HEK293 (cell line): ENCODE results near the gene SMARCA2.

Experiments used
- CTCF ChIA-PET: fragments of 350-600 bp; formaldehyde crosslinking; extraction: SDS; loops from one replicate; lab custom pipeline; 2021; ENCODE audit warnings: antibody characterized with exemption; lab: Yijun Ruan, JAX
- POLR2A ChIA-PET: fragments of 300-600 bp; formaldehyde crosslinking; extraction: SDS; loops from one replicate; lab custom pipeline; 2020; ENCODE audit warnings: antibody characterized with exemption, inconsistent platforms; lab: Yijun Ruan, JAX
- H3K27ac ChIP-seq: fragments of 200-500 bp; sonication (Bioruptor generic); 2 replicates; pipeline ENCODE4 v1.5.1; 2014; ENCODE audit warnings: low read depth, low read length, control low read depth, inconsistent platforms; ENCODE audit errors: extremely low read depth
- H3K36me3 ChIP-seq, 2 experiments: fragments of 200-500 bp in 1 of 2; sonication (Bioruptor generic) in 1 of 2; 1 replicate in 1 of 2; 2 replicates in 1 of 2; pipeline ENCODE4 v1.5.1; 2014 to 2017; ENCODE audit warnings: inconsistent platforms in 2 of 2, low read length in 2 of 2; ENCODE audit not compliant: control insufficient read depth in 2 of 2, insufficient read depth in 1 of 2
- H3K4me1 ChIP-seq: fragments of 200-500 bp; sonication (Bioruptor generic); 2 replicates; pipeline ENCODE4 v1.5.1; 2014; ENCODE audit warnings: mild to moderate bottlenecking, low read length, inconsistent platforms; ENCODE audit not compliant: control insufficient read depth, insufficient read depth
- H3K4me3 ChIP-seq: 2 replicates; pipeline ENCODE4 v1.5.1; 2011; ENCODE audit warnings: low read depth, mild to moderate bottlenecking, control low read depth, low read length, moderate library complexity
- H3K9me3 ChIP-seq: fragments of 200-500 bp; sonication (Bioruptor generic); 2 replicates; pipeline ENCODE4 v1.5.1; 2014; ENCODE audit warnings: low read depth, low read length, inconsistent platforms; ENCODE audit not compliant: control insufficient read depth, insufficient read depth
- BCL11A ChIP-seq: fragments of 450-650 bp; formaldehyde crosslinking; IDR thresholded peaks from 2 replicates; pipeline ENCODE4 v1.5.1; 2016; ENCODE audit warnings: low read depth, missing biosample characterization, missing genetic modification characterization
- ELK4 ChIP-seq: IDR thresholded peaks from 2 replicates; pipeline ENCODE4 v1.6.1; 2011; ENCODE audit warnings: mild to moderate bottlenecking, low read depth, low read length, borderline replicate concordance
- KLF17 ChIP-seq: fragments of 450-650 bp; formaldehyde crosslinking; IDR thresholded peaks from 2 replicates; pipeline ENCODE4 v1.5.1; 2016; ENCODE audit warnings: missing biosample characterization, missing genetic modification characterization
- MZF1 ChIP-seq: fragments of 450-650 bp; formaldehyde crosslinking; IDR thresholded peaks from 2 replicates; pipeline ENCODE4 v1.5.1; 2017; ENCODE audit warnings: missing biosample characterization, missing genetic modification characterization, borderline replicate concordance
- SALL2 ChIP-seq: fragments of 450-650 bp; formaldehyde crosslinking; IDR thresholded peaks from 2 replicates; pipeline ENCODE4 v1.5.0; 2017; ENCODE audit warnings: missing biosample characterization, mild to moderate bottlenecking, missing genetic modification characterization, borderline replicate concordance
- WT1 ChIP-seq: fragments of 450-650 bp; formaldehyde crosslinking; IDR thresholded peaks from 2 replicates; pipeline ENCODE4 v1.5.1; 2016; ENCODE audit warnings: missing biosample characterization, missing genetic modification characterization
- YY2 ChIP-seq: fragments of 450-650 bp; formaldehyde crosslinking; IDR thresholded peaks from 2 replicates; pipeline ENCODE4 v1.5.1; 2016; ENCODE audit warnings: missing biosample characterization, missing genetic modification characterization
- ZBTB17 ChIP-seq: fragments of 450-650 bp; formaldehyde crosslinking; IDR thresholded peaks from 2 replicates; pipeline ENCODE4 v1.5.1; 2016; ENCODE audit warnings: missing biosample characterization, missing genetic modification characterization
- ZEB2 ChIP-seq: fragments of 450-650 bp; formaldehyde crosslinking; IDR thresholded peaks from 2 replicates; pipeline ENCODE4 v1.5.1; 2016; ENCODE audit warnings: missing biosample characterization, missing genetic modification characterization
- ZFP69B ChIP-seq: fragments of 450-650 bp; formaldehyde crosslinking; IDR thresholded peaks from 2 replicates; pipeline ENCODE4 v1.5.1; 2016; ENCODE audit warnings: missing biosample characterization, missing genetic modification characterization
- ZIC2 ChIP-seq: fragments of 450-650 bp; formaldehyde crosslinking; IDR thresholded peaks from 2 replicates; pipeline ENCODE4 v1.5.1; 2016; ENCODE audit warnings: missing biosample characterization, missing genetic modification characterization
- ZNF10 ChIP-seq: fragments of 450-650 bp; formaldehyde crosslinking; IDR thresholded peaks from 2 replicates; pipeline ENCODE4 v1.5.1; 2017; ENCODE audit warnings: missing biosample characterization, missing genetic modification characterization
- ZNF248 ChIP-seq: fragments of 450-650 bp; formaldehyde crosslinking; IDR thresholded peaks from 2 replicates; pipeline ENCODE4 v1.5.1; 2017; ENCODE audit warnings: missing biosample characterization, missing genetic modification characterization
- ZNF350 ChIP-seq: fragments of 450-650 bp; formaldehyde crosslinking; IDR thresholded peaks from 2 replicates; pipeline ENCODE4 v1.5.0; 2017; ENCODE audit warnings: missing biosample characterization, mild to moderate bottlenecking, missing genetic modification characterization
- ZNF473 ChIP-seq: fragments of 450-650 bp; formaldehyde crosslinking; IDR thresholded peaks from 2 replicates; pipeline ENCODE4 v1.5.1; 2017; ENCODE audit warnings: missing biosample characterization, missing genetic modification characterization
- ZNF549 ChIP-seq: fragments of 450-650 bp; IDR thresholded peaks from 2 replicates; pipeline ENCODE4 v1.5.1; 2018; ENCODE audit warnings: missing biosample characterization, missing genetic modification characterization, mild to moderate bottlenecking, inconsistent platforms, moderate library complexity
- ZNF558 ChIP-seq: fragments of 450-650 bp; formaldehyde crosslinking; IDR thresholded peaks from 2 replicates; pipeline ENCODE4 v1.5.1; 2016; ENCODE audit warnings: missing biosample characterization, missing genetic modification characterization
- ZNF623 ChIP-seq: fragments of 450-650 bp; formaldehyde crosslinking; IDR thresholded peaks from 2 replicates; pipeline ENCODE4 v1.5.1; 2016; ENCODE audit warnings: missing biosample characterization, missing genetic modification characterization
- ZNF704 ChIP-seq: fragments of 450-650 bp; formaldehyde crosslinking; IDR thresholded peaks from 2 replicates; pipeline ENCODE4 v1.5.1; 2016; ENCODE audit warnings: missing biosample characterization, missing genetic modification characterization
- ZXDB ChIP-seq: fragments of 450-650 bp; formaldehyde crosslinking; IDR thresholded peaks from 2 replicates; pipeline ENCODE4 v1.5.1; 2016; ENCODE audit warnings: missing biosample characterization, missing genetic modification characterization
- TF ChIP-seq, protein P1 (sequence below): fragments of 450-650 bp; formaldehyde crosslinking; optimal IDR thresholded peaks from 2 replicates; pipeline ENCODE3; 2016; ENCODE audit warnings: missing biosample characterization, mild to moderate bottlenecking, missing genetic modification characterization
- TF ChIP-seq, protein P2 (sequence below): fragments of 450-650 bp; formaldehyde crosslinking; IDR thresholded peaks from 2 replicates; pipeline ENCODE4 v1.5.1; 2016; ENCODE audit warnings: missing biosample characterization, missing genetic modification characterization, borderline replicate concordance

Gene SMARCA2

DNA sequence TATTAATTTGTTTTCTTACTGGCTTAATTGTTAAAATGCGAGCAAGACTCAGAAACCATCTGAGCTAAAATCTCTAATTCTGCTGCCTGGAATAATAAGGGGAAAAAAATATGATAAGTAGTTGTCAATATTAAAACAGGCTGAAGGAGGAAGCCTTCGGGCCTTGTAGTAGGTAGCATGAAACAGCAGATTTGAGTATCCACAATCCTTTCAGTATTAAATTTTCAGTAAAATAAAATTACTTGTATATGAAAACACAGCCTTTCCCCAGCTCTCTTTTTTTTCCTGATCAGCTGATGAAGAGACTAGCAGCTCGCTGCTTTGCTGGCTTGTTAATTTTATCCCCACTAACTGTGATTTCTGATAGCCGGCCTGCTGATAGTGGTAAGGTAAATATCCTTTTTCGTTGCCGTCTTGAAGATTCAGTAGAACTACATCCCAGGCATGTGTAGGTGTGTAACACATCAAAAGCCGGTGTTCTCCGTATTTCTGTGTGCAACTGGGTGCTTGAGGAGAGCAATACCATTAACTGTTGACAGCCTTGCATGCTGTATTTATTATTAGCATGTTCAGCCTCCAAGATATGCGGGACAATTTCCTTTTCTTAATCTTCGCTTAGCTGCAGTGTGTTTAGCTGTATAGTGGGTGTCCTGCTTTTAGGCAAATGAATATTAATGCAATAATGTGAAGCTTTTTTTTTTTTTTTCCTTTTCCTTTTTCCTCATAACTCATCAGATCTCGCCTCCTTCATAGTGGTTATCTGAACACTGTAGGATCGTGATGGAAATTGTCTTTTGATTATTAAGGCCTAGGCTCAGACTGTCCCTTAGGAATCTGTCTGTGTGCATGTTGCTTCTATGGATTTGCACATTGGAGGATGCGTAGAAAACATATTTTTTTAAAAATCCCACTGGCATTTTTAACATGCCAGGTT, 144.6 kb downstream of the SMARCA2 start:
- Histone ChIP-seq H3K4me3 (no peak overlapping the region), H3K27ac (no peak overlapping the region), H3K9me3 (no peaks in the 10 kb centered on the region), H3K36me3 (peaks cover 0 to 4% of the 10 kb centered on the region in 2 experiments; a peak in 1 of 3 replicates)
- CTCF ChIA-PET: interaction anchor here (0.6 to 1.3 kb wide), 5 partner anchors 21 to 463 kb away, joined by 3 to 4 read pairs (median 3); no protein-coding TSS in a partner anchor
- TF ChIP-seq ZBTB17: peak; percentile 71
- TF ChIP-seq ZNF10 (tag by site-specific recombination): no peak
- TF ChIP-seq, all 188 proteins: peak for 1
- H3K4me1 ChIP-seq: peaks cover 8% of the 10 kb centered on the region; the same call in 1 of the 2 replicates
- POLR2A ChIA-PET: no interaction called here

DNA sequence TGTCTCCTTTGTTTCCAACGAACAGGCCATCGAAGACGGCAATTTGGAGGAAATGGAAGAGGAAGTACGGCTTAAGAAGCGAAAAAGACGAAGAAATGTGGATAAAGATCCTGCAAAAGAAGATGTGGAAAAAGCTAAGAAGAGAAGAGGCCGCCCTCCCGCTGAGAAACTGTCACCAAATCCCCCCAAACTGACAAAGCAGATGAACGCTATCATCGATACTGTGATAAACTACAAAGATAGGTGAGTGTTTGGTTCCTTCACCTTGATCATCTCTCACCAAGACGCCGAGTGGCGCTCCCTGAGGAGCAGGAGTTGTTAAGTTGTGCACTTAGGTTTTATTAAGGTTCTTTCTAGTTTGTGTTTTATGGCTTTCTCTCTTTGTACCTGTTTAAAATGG, 146.5 kb downstream of the SMARCA2 start:
- peaks cover 8% of the 10 kb centered on the region; the same call in 1 of the 2 replicates for H3K4me1 ChIP-seq
- no peak for TF ChIP-seq ZNF473
- TF ChIP-seq YY2 (tag by site-specific recombination): no peak
- TF ChIP-seq ZIC2 (tag by site-specific recombination): no peak
- TF ChIP-seq ZNF350: no peak
- no peak for TF ChIP-seq ZNF704 (tag by site-specific recombination)
- no peak for TF ChIP-seq ZEB2 (tag by site-specific recombination)
- TF ChIP-seq, protein P1, sequence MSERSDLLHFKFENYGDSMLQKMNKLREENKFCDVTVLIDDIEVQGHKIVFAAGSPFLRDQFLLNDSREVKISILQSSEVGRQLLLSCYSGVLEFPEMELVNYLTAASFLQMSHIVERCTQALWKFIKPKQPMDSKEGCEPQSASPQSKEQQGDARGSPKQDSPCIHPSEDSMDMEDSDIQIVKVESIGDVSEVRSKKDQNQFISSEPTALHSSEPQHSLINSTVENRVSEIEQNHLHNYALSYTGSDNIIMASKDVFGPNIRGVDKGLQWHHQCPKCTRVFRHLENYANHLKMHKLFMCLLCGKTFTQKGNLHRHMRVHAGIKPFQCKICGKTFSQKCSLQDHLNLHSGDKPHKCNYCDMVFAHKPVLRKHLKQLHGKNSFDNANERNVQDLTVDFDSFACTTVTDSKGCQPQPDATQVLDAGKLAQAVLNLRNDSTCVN: no peak
- TF ChIP-seq ZNF558: no peak
- no peak overlapping the region for H3K27ac ChIP-seq
- no peaks in the 10 kb centered on the region for H3K9me3 ChIP-seq
- peaks cover 0 to 4% of the 10 kb centered on the region in 2 experiments; a peak in 1 of 3 replicates for H3K36me3 ChIP-seq
- ChIA-PET POLR2A (no interaction called here), CTCF (interaction anchor here (0.6 kb wide), 1 partner anchor 9 kb away, joined by 4 read pairs; no protein-coding TSS in a partner anchor)
- H3K4me3 ChIP-seq: no peak overlapping the region

- ChIA-PET CTCF (no interaction called here), POLR2A (interaction anchor here (0.6 kb wide), 1 partner anchor 191 kb away, joined by 3 read pairs; no protein-coding TSS in a partner anchor)
- Histone ChIP-seq H3K27ac (no peak overlapping the region), H3K9me3 (no peaks in the 10 kb centered on the region), H3K4me3 (no peak overlapping the region), H3K4me1 (peaks cover 4% of the 10 kb centered on the region; the same call in 1 of the 2 replicates), H3K36me3 (peaks cover 0 to 4% of the 10 kb centered on the region in 2 experiments; a peak in 1 of 3 replicates)
- TF ChIP-seq ZNF623 (tag by site-specific recombination) (no peak), ZFP69B (tag by site-specific recombination) (no peak), ZXDB (tag by site-specific recombination) (no peak), SALL2 (no peak), KLF17 (no peak), MZF1 (tag by site-specific recombination) (no peak), ZNF549 (no peak), WT1 (tag by site-specific recombination) (no peak), ZNF248 (no peak), ELK4 (no peak), BCL11A (tag by site-specific recombination) (no peak)
- TF ChIP-seq, protein P2, sequence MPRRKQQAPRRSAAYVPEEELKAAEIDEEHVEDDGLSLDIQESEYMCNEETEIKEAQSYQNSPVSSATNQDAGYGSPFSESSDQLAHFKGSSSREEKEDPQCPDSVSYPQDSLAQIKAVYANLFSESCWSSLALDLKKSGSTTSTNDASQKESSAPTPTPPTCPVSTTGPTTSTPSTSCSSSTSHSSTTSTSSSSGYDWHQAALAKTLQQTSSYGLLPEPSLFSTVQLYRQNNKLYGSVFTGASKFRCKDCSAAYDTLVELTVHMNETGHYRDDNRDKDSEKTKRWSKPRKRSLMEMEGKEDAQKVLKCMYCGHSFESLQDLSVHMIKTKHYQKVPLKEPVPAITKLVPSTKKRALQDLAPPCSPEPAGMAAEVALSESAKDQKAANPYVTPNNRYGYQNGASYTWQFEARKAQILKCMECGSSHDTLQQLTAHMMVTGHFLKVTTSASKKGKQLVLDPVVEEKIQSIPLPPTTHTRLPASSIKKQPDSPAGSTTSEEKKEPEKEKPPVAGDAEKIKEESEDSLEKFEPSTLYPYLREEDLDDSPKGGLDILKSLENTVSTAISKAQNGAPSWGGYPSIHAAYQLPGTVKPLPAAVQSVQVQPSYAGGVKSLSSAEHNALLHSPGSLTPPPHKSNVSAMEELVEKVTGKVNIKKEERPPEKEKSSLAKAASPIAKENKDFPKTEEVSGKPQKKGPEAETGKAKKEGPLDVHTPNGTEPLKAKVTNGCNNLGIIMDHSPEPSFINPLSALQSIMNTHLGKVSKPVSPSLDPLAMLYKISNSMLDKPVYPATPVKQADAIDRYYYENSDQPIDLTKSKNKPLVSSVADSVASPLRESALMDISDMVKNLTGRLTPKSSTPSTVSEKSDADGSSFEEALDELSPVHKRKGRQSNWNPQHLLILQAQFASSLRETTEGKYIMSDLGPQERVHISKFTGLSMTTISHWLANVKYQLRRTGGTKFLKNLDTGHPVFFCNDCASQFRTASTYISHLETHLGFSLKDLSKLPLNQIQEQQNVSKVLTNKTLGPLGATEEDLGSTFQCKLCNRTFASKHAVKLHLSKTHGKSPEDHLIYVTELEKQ (tag by site-specific recombination): no peak
Observed at GRCh38 chr9:2163231-2163885, 148.2 kb downstream of the SMARCA2 start.
